Spleen (tissue), 11 donors: ENCODE data around the gene MTRFR. TPM values are rescaled to one million over a fixed set of nuclear protein-coding genes. Genes with fewer than 3 reads are reported as not detected.

ENCODE experiments used
- DNase-seq: peaks from one replicate; pipeline ENCODE4 v3.0.0-alpha.2; 2020
- H3K27ac ChIP-seq, 8 donors: fragments of 200-600 bp; sonication (generic) in 7 of 8; 1 replicate in 4 of 8; 2 replicates in 4 of 8; pipeline versions ENCODE4 v1.5.0 to v1.8.0; 2016 to 2021; ENCODE audit warnings: inconsistent platforms in 4 of 8, mild to moderate bottlenecking in 4 of 8, moderate library complexity in 1 of 8
- H3K27me3 ChIP-seq, 7 donors: fragments of 200-600 bp; sonication (generic) in 6 of 7; replicated peaks in 1 of 7; 1 replicate in 4 of 7; 2 replicates in 3 of 7; pipeline versions ENCODE4 v1.5.0 to v1.8.0; 2016 to 2021; ENCODE audit warnings: inconsistent platforms in 3 of 7, mild to moderate bottlenecking in 1 of 7
- H3K36me3 ChIP-seq, 6 donors: fragments of 200-600 bp; sonication (generic) in 5 of 6; 1 replicate in 4 of 6; 2 replicates in 2 of 6; pipeline versions ENCODE4 v1.5.0 to v1.8.0; 2016 to 2021; ENCODE audit warnings: inconsistent platforms in 2 of 6
- H3K4me1 ChIP-seq, 6 donors: fragments of 200-600 bp; sonication (generic) in 5 of 6; 1 replicate in 3 of 6; 2 replicates in 3 of 6; pipeline versions ENCODE4 v1.5.0 to v1.8.0; 2016 to 2021; ENCODE audit warnings: inconsistent platforms in 3 of 6
- H3K4me3 ChIP-seq, 8 donors: fragments of 200-600 bp; sonication (generic) in 7 of 8; 1 replicate in 4 of 8; 2 replicates in 4 of 8; pipeline versions ENCODE4 v1.5.0 to v1.8.0; 2016 to 2021; ENCODE audit warnings: inconsistent platforms in 4 of 8, mild to moderate bottlenecking in 4 of 8, moderate library complexity in 2 of 8
- H3K9me3 ChIP-seq, 8 donors: fragments of 200-600 bp; sonication (generic) in 7 of 8; 1 replicate in 4 of 8; 2 replicates in 4 of 8; pipeline versions ENCODE4 v1.5.0 to v1.8.0; 2016 to 2021; ENCODE audit warnings: inconsistent platforms in 4 of 8
- POLR2A ChIP-seq, 3 donors: fragments of 450-650 bp; IDR thresholded peaks; one replicate each; pipeline ENCODE4 v1.5.1; 2017; ENCODE audit warnings: antibody characterized with exemption in 3 of 3, mild to moderate bottlenecking in 1 of 3
- POLR2AphosphoS5 ChIP-seq, 3 donors: sonication (generic); formaldehyde crosslinking; IDR thresholded peaks; one replicate each; pipeline ENCODE4 v1.5.1; 2017; ENCODE audit warnings: antibody characterized with exemption in 3 of 3
- WGBS, 5 donors: extraction: QIAGEN DNeasy Blood & Tissue Kit in 3 of 5; methylation state at CpG; one replicate each; pipeline versions ENCODE4 v1.1.5 to v1.1.7; 2013 to 2018; 5-methylcytosine and 5-hydroxymethylcytosine counted together
- intact Hi-C: fragments of 100-400 bp; cut with DNase I; formaldehyde crosslinking; loops from one replicate; pipeline ENCODE4 v1.15.0; 2023; ENCODE audit warnings: low total_unique reads
- polyA plus RNA-seq, 3 donors: library from polyadenylated mRNA; stranded (reverse); fragments of 200-250 nt; gene quantifications; one replicate each; pipeline ENCODE4 v1.2.1, GENCODE V29; 2013
- total RNA-seq, 7 donors: library from RNA; depleted of rRNA in 3 of 7; stranded (reverse); fragments of >200 nt in 3 of 7; fragmentation: NEBNext Ultra II Directional in 4 of 7; extraction: Animal tissue kit (Norgen Biotek cat#: 25700) in 4 of 7; gene quantifications; one replicate each; pipeline versions ENCODE4 v1.1.0 to v1.2.1, GENCODE V29; 2016 to 2021
- TF ChIP-seq, protein P1 (sequence below), 11 experiments: fragments of 200-600 bp in 7 of 11; fragments of 450-650 bp in 4 of 11; sonication (generic) in 4 of 11; IDR thresholded peaks in 8 of 11; conservative IDR thresholded peaks in 3 of 11; 1 replicate in 7 of 11; 2 replicates in 4 of 11; pipeline versions ENCODE4 v1.4.0 to v1.8.0; 2016 to 2021; ENCODE audit warnings: antibody characterized with exemption in 11 of 11, inconsistent platforms in 4 of 11, mild to moderate bottlenecking in 1 of 11
- donor health status: healthy with polysubstance abuse.
- donor health status: DM: no; HTN: no; CAD: no; lungs with moderate emphysema.
- donor health status: DM: no; HTN: no; CAD: no.
- donor health status: Bipolar disorder and iron deficiency.
- donor health status: healthy.
- donor health status: DM: no; HTN: no; CAD: no.
- donor health status: DM: yes; HTN: yes; CAD: no.

MTRFR gene
- total and polyA plus RNA-seq, 10 donors = 11.9 to 21.0 (median 16.2) TPM

DNA sequence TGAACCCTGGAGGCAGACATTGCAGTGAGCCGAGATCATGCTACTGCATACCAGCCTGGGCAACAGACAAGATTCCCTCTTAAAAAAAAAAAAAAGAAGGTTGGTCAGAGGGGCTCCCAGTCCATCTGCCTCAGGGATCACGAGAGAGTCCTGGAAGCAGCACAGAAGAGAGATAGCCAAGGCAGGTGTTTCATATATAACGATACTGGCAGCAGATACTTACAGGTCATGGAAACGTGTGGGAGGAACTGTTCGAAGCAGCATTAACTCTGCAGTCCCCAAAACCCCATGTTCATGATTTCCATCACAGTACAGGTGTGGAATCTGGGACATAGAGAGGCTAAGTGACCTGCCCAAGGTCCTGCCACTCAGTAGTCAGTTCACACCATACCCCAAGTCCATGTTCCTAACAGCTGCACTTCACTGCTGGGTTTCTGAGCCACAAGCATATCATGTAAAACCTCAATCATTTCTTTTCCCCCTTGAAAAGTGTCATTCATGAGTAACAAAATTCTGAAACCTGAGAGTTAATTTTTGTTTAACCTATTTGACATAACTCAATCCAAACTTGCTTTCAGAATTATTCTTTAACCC is 21.7 kb downstream of the MTRFR start:
- TF ChIP-seq POLR2A (IDR thresholded peaks at IDR 0.05) (no peak), POLR2AphosphoS5 (IDR thresholded peaks at IDR 0.05) (no peak)
- TF ChIP-seq, protein P1, sequence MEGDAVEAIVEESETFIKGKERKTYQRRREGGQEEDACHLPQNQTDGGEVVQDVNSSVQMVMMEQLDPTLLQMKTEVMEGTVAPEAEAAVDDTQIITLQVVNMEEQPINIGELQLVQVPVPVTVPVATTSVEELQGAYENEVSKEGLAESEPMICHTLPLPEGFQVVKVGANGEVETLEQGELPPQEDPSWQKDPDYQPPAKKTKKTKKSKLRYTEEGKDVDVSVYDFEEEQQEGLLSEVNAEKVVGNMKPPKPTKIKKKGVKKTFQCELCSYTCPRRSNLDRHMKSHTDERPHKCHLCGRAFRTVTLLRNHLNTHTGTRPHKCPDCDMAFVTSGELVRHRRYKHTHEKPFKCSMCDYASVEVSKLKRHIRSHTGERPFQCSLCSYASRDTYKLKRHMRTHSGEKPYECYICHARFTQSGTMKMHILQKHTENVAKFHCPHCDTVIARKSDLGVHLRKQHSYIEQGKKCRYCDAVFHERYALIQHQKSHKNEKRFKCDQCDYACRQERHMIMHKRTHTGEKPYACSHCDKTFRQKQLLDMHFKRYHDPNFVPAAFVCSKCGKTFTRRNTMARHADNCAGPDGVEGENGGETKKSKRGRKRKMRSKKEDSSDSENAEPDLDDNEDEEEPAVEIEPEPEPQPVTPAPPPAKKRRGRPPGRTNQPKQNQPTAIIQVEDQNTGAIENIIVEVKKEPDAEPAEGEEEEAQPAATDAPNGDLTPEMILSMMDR (IDR thresholded peaks at IDR 0.05 in 8 of 11, conservative IDR thresholded peaks at IDR 0.05 in 3 of 11) = no peak
- Histone ChIP-seq H3K36me3 (peaks cover 0 to 90% (median 63%) of the 10 kb centered on the region in 6 donors), H3K27ac (no peak overlapping the region), H3K4me1 (peaks cover 0 to 23% (median 14%) of the 10 kb centered on the region in 6 donors), H3K9me3 (no peaks in the 10 kb centered on the region), H3K27me3 (no peaks in the 10 kb centered on the region), H3K4me3 (no peak overlapping the region)
- intact Hi-C loops = no loop called here
- no peak for DNase-seq
- WGBS, 5 donors = 66 to 84% (median 74%) methylated on average over 5 of the region's 5 CpGs

DNA sequence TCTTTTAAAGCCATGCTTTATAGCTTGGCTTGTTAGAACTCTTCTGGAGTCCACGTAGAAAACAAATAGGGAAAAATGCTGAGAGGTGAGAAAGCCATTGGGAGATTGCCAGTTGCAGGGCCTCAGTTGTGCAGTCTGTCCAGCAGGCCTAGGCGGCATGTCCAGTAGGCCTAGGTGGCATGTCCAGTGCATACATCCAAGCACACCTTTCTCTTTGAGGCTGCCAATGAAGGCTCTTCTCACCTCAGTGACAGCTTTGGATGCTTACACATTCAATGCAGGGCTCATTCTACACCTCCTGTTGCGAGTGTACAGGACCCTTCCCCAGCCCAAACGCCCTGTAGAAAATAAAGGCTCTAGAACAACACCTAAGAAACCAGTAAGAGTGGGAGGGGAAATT is 25.4 kb downstream of the MTRFR start:
- H3K4me1 ChIP-seq = no peaks in the 10 kb centered on the region
- 67 to 100% (median 68%) methylated on average over 4 of the region's 4 CpGs for WGBS, 5 donors
- no peaks in the 10 kb centered on the region for H3K27me3 ChIP-seq
- no peak for TF ChIP-seq POLR2A (IDR thresholded peaks at IDR 0.05)
- no peak for TF ChIP-seq POLR2AphosphoS5 (IDR thresholded peaks at IDR 0.05)
- TF ChIP-seq, protein P1 (IDR thresholded peaks at IDR 0.05 in 8 of 11, conservative IDR thresholded peaks at IDR 0.05 in 3 of 11) = no peak
- peaks cover 0 to 100% (median 67%) of the 10 kb centered on the region in 6 donors for H3K36me3 ChIP-seq
- H3K9me3 ChIP-seq = no peaks in the 10 kb centered on the region
- DNase-seq = peak; percentile 9
- intact Hi-C loops = no loop called here
- H3K27ac ChIP-seq = no peak overlapping the region
- no peak overlapping the region for H3K4me3 ChIP-seq

DNA sequence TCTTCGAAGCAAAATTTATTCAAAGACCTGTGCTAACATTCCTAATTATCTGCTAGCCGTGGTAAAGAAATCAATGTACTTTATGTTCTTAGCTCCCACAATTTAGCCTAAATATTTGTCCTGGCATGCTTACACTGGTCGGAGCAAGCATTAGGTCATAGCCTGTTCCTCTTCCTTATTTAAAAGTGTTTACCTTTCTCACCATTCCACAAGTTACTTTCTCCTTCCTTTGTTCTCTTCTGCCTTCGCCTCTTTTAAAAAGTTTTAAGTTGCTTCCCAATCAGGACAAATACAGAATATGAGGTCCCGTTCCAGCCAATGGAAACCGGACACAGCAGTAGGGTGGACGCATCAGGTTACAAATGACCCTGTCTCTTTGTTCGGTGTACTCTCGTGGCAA is 26.8 kb downstream of the MTRFR start:
- WGBS, 5 donors = 82 to 91% (median 84%) methylated on average over 9 of the region's 9 CpGs
- intact Hi-C loops = no loop called here
- H3K36me3 ChIP-seq = peaks cover 0 to 100% (median 55%) of the 10 kb centered on the region in 6 donors
- H3K27me3 ChIP-seq = no peaks in the 10 kb centered on the region
- H3K9me3 ChIP-seq = no peaks in the 10 kb centered on the region
- TF ChIP-seq, protein P1 (IDR thresholded peaks at IDR 0.05 in 8 of 11, conservative IDR thresholded peaks at IDR 0.05 in 3 of 11) = no peak
- TF ChIP-seq POLR2A (IDR thresholded peaks at IDR 0.05) (no peak), POLR2AphosphoS5 (IDR thresholded peaks at IDR 0.05) (no peak)
- H3K27ac ChIP-seq = no peak overlapping the region
- H3K4me3 ChIP-seq = no peak overlapping the region
- DNase-seq = no peak
- no peaks in the 10 kb centered on the region for H3K4me1 ChIP-seq

DNA sequence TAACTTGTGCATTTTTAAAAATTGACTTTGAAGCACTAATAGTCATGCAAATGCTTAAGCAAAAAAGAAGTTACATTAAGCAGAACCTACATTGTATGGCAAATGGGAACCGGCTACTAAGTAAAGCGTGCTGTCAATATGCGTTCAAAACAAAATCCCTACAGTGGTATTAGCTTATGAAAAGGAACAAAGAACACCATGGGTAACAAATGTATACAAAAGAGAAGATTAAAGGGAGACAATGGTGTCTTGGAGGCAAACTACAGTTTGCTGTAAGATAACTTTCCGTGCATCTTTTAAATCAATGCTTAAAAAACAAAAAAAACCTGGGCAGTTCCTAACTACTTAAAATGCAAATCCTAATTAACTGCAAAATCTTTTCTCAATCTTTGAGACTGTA is 28.0 kb downstream of the MTRFR start:
- Histone ChIP-seq H3K27ac (no peak overlapping the region), H3K4me3 (no peak overlapping the region), H3K36me3 (peaks cover 0 to 100% (median 44%) of the 10 kb centered on the region in 6 donors), H3K4me1 (no peaks in the 10 kb centered on the region), H3K9me3 (no peaks in the 10 kb centered on the region), H3K27me3 (no peaks in the 10 kb centered on the region)
- intact Hi-C loops = no loop called here
- WGBS, 5 donors = 96 to 99% (median 97%) methylated on average over 4 of the region's 4 CpGs
- DNase-seq = no peak
- TF ChIP-seq POLR2A (IDR thresholded peaks at IDR 0.05) (no peak), POLR2AphosphoS5 (IDR thresholded peaks at IDR 0.05) (no peak)
- TF ChIP-seq, protein P1 (IDR thresholded peaks at IDR 0.05 in 8 of 11, conservative IDR thresholded peaks at IDR 0.05 in 3 of 11) = no peak
